ENCODE measurements around the gene AP1G2. TPM values are rescaled to one million over a fixed set of nuclear protein-coding genes. Genes with fewer than 3 reads are reported as not detected.

The AP1G2 gene
- total and polyA plus RNA-seq, 2 of the 13 experiments (the other 11 are each of a cell fraction or from before 2014, with no cell fraction given), result 96.9 to 611 TPM

DNA sequence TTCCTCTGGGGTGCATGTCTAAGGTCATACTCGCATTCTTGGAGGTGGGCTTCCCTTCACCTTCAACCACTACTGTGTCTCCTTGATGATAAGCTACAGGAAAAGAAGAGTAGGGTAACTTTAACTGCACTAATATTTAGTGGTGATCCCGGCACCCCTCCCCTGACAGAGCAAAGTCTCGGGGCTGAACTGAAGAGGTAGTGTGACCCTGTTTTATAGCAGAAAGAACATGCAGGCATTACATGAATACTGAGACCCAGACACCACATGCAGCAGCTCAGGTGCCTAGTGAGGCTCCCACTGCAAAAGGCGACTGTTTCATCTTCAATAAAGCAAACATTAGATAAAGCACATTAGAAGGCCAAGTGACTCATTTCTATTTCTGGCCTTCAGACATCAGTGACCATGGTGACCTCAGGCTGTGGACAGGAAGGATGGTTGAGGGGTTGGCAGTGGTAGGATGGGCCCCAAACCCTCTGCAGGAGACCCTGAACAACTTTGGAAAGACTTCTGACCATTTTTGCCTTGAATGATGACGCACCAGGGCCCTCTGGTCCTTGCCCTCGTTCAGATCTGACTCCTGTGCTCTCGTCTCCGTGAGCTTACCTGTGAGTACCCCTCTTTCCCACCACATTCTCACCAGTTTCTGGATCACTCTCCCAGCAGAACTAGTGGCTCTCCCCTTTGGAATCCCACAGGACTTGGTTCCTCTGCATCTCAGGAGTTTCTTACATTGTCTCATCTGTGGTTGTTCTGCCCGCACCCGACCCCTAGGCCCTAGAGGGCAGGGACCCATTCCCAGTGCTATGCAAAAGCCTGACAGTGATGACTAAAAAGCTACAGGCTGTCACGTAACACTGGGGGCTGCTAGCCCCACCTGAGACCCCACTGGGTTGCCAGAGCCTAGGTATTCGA is 34.8 kb upstream of the AP1G2 start (continued):
- TF ChIP-seq, protein P1, sequence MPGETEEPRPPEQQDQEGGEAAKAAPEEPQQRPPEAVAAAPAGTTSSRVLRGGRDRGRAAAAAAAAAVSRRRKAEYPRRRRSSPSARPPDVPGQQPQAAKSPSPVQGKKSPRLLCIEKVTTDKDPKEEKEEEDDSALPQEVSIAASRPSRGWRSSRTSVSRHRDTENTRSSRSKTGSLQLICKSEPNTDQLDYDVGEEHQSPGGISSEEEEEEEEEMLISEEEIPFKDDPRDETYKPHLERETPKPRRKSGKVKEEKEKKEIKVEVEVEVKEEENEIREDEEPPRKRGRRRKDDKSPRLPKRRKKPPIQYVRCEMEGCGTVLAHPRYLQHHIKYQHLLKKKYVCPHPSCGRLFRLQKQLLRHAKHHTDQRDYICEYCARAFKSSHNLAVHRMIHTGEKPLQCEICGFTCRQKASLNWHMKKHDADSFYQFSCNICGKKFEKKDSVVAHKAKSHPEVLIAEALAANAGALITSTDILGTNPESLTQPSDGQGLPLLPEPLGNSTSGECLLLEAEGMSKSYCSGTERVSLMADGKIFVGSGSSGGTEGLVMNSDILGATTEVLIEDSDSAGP (CRISPR knock-in tag; IDR thresholded peaks at IDR 0.05; ENCODE audit: borderline replicate concordance), result peak; percentile 74
- TF ChIP-seq, protein P2, sequence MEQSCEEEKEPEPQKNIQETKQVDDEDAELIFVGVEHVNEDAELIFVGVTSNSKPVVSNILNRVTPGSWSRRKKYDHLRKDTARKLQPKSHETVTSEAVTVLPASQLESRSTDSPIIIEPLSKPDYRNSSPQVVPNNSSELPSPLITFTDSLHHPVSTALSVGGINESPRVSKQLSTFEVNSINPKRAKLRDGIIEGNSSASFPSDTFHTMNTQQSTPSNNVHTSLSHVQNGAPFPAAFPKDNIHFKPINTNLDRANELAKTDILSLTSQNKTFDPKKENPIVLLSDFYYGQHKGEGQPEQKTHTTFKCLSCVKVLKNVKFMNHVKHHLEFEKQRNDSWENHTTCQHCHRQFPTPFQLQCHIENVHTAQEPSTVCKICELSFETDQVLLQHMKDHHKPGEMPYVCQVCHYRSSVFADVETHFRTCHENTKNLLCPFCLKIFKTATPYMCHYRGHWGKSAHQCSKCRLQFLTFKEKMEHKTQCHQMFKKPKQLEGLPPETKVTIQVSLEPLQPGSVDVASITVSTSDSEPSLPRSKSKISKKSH (CRISPR knock-in tag; IDR thresholded peaks at IDR 0.05; ENCODE audit: borderline replicate concordance), result peak; percentile 93; the same call in 1 of the 2 replicates
- TF ChIP-seq, protein P3, sequence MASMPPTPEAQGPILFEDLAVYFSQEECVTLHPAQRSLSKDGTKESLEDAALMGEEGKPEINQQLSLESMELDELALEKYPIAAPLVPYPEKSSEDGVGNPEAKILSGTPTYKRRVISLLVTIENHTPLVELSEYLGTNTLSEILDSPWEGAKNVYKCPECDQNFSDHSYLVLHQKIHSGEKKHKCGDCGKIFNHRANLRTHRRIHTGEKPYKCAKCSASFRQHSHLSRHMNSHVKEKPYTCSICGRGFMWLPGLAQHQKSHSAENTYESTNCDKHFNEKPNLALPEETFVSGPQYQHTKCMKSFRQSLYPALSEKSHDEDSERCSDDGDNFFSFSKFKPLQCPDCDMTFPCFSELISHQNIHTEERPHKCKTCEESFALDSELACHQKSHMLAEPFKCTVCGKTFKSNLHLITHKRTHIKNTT (CRISPR knock-in tag; IDR thresholded peaks at IDR 0.05), result no peak
- TF ChIP-seq ZNF251 (CRISPR knock-in tag; IDR thresholded peaks at IDR 0.05), result no peak
- peak; percentile 55; the same call in 1 of the 2 replicates for TF ChIP-seq YEATS4 (CRISPR knock-in tag; IDR thresholded peaks at IDR 0.05; ENCODE audit: borderline replicate concordance)
- no peak; the same call in 1 of the 2 replicates for TF ChIP-seq ZNF709 (CRISPR knock-in tag; IDR thresholded peaks at IDR 0.05)
- no peak; the same call in 1 of the 2 replicates for TF ChIP-seq SMAD3 (CRISPR knock-in tag; IDR thresholded peaks at IDR 0.05)
- TF ChIP-seq RFXAP (CRISPR knock-in tag; IDR thresholded peaks at IDR 0.05; ENCODE audit: borderline replicate concordance), result peak; percentile 47; the same call in 1 of the 2 replicates
- peak; percentile 83 for TF ChIP-seq ZFX (CRISPR knock-in tag; IDR thresholded peaks at IDR 0.05; ENCODE audit: low read depth)
- TF ChIP-seq ZNF619 (CRISPR knock-in tag; IDR thresholded peaks at IDR 0.05), result no peak
- TF ChIP-seq ZNF883 (CRISPR knock-in tag; IDR thresholded peaks at IDR 0.05; ENCODE audit: not compliant biosample characterization), result no peak
- peak; percentile 92 for TF ChIP-seq ZNF788 (CRISPR knock-in tag; IDR thresholded peaks at IDR 0.05; ENCODE audit: borderline replicate concordance)
- TF ChIP-seq MLXIP (CRISPR knock-in tag; IDR thresholded peaks at IDR 0.05; ENCODE audit: borderline replicate concordance), result no peak
- no peak for TF ChIP-seq ZNF678 (CRISPR knock-in tag; IDR thresholded peaks at IDR 0.05)
- peak; percentile 26; the same call in 1 of the 2 replicates for TF ChIP-seq HBP1 (CRISPR knock-in tag; IDR thresholded peaks at IDR 0.05; ENCODE audit: low read depth)
- TF ChIP-seq HIVEP1 (CRISPR knock-in tag; IDR thresholded peaks at IDR 0.05), result no peak
- 0 out of 2 replicates have a peak, but pooled peaks have one; percentile 40 for TF ChIP-seq ZBTB20 (CRISPR knock-in tag; IDR thresholded peaks at IDR 0.05; ENCODE audit: borderline replicate concordance, low read depth)
- TF ChIP-seq HOXA7 (CRISPR knock-in tag; IDR thresholded peaks at IDR 0.05), result no peak
